Panc1 (cell line): Measurements from ENCODE around the gene OPRPN. TPM values are rescaled to one million over a fixed set of nuclear protein-coding genes. Genes with fewer than 3 reads are reported as not detected.

Source experiments
- ATAC-seq: fragments of 200-7000 bp; cut with Tn5 transposase; 2 replicates; pipeline ENCODE4 v1.9.1; 2020; ENCODE audit warnings: mild to moderate bottlenecking, moderate library complexity
- BruUV-seq: library from RNA; stranded (reverse); fragments of 400-500 nt; replicated peaks from 2 replicates; lab custom pipeline; 2021; lab: Mats Ljungman, UMichigan
- CTCF ChIA-PET: fragments of 300-600 bp; sonication (Branson Sonifier 250); formaldehyde crosslinking; loops from one replicate; lab custom pipeline; 2022; ENCODE audit warnings: antibody characterized with exemption; lab: Charles Lee
- POLR2A ChIA-PET: fragments of 300-600 bp; sonication (Branson Sonifier 250); formaldehyde crosslinking; loops from one replicate; lab custom pipeline; 2022; ENCODE audit warnings: antibody characterized with exemption; lab: Charles Lee
- DNase-seq: peaks from one replicate; pipeline ENCODE4 v3.0.0-alpha.2; 2010; ENCODE audit warnings: low read depth, low spot score
- H3K27ac ChIP-seq: 2 replicates; pipeline ENCODE4 v1.5.1; 2011; ENCODE audit warnings: mild to moderate bottlenecking, low read length, inconsistent platforms
- H3K27me3 ChIP-seq: fragments of 200-500 bp; sonication (Bioruptor generic); 2 replicates; pipeline ENCODE4 v1.6.0; 2014; ENCODE audit warnings: low read length, inconsistent platforms; ENCODE audit not compliant: control insufficient read depth, insufficient read depth
- H3K36me3 ChIP-seq: fragments of 200-500 bp; sonication (Bioruptor generic); 2 replicates; pipeline ENCODE4 v1.5.1; 2014; ENCODE audit warnings: inconsistent platforms, mild to moderate bottlenecking, low read length, moderate library complexity; ENCODE audit not compliant: control insufficient read depth, insufficient read depth
- H3K4me1 ChIP-seq: 2 replicates; pipeline ENCODE4 v1.5.1; 2011; ENCODE audit warnings: inconsistent platforms, mild to moderate bottlenecking, low read length, moderate library complexity; ENCODE audit not compliant: control insufficient read depth, insufficient read depth
- H3K4me3 ChIP-seq, 2 experiments: 2 replicates each; pipeline ENCODE4 v1.5.1; 2011 to 2012; ENCODE audit warnings: low read depth in 2 of 2, low read length in 2 of 2, mild to moderate bottlenecking in 2 of 2, inconsistent platforms in 1 of 2, moderate library complexity in 1 of 2
- H3K9me3 ChIP-seq: fragments of 200-500 bp; sonication (Bioruptor generic); 2 replicates; pipeline ENCODE4 v1.5.1; 2014; ENCODE audit warnings: low read depth, mild to moderate bottlenecking, inconsistent platforms, low read length, moderate library complexity; ENCODE audit not compliant: control insufficient read depth, insufficient read depth
- CTCF ChIP-seq: fragments of 450-650 bp; IDR thresholded peaks from 2 replicates; pipeline ENCODE4 v1.5.1; 2017; ENCODE audit warnings: mild to moderate bottlenecking
- POLR2AphosphoS5 ChIP-seq: IDR thresholded peaks from 2 replicates; pipeline ENCODE4 v1.6.1; 2012; ENCODE audit warnings: mild to moderate bottlenecking, low read depth, low read length, moderate library complexity
- REST ChIP-seq, 2 experiments: IDR thresholded peaks; 2 replicates each; pipeline ENCODE4 v1.6.1; 2011 to 2012; ENCODE audit warnings: low read depth in 2 of 2, control low read depth in 1 of 2, low read length in 1 of 2, mild to moderate bottlenecking in 1 of 2, moderate library complexity in 1 of 2; ENCODE audit not compliant: insufficient read depth in 1 of 2
- SIN3A ChIP-seq: IDR thresholded peaks from 2 replicates; pipeline ENCODE4 v1.6.1; 2012; ENCODE audit warnings: low read depth, mild to moderate bottlenecking, low read length, moderate library complexity, borderline replicate concordance; ENCODE audit not compliant: insufficient read depth
- TCF7L2 ChIP-seq: IDR thresholded peaks from 2 replicates; pipeline ENCODE4 v1.6.1; 2011; ENCODE audit warnings: mild to moderate bottlenecking, low read depth, low read length, inconsistent platforms
- in situ Hi-C: cut with HindIII; loops from 2 replicates; pipeline ENCODE4 v1.10.0; 2016; ENCODE audit warnings: low sequenced_read_pairs, low pct_unique_long_range_greater_than_20kb
- intact Hi-C: fragments of 100-400 bp; cut with micrococcal nuclease; formaldehyde crosslinking; loops from one replicate; pipeline ENCODE4 v1.10.0; 2022; ENCODE audit not compliant: unreplicated experiment
- total RNA-seq: library from RNA; stranded (reverse); gene quantifications from one replicate; pipeline ENCODE4 v1.2.1, GENCODE V29; 2021; ENCODE audit not compliant: unreplicated experiment

OPRPN gene
- total RNA-seq, 1 experiment from 2014 or later: not detected

- ChIA-PET CTCF (no interaction called here), POLR2A (no interaction called here)
- TF ChIP-seq REST (IDR thresholded peaks at IDR 0.05; ENCODE audit: insufficient read depth in 1 of 2, low read depth in 2 of 2, low read length in 1 of 2) (no peak), POLR2AphosphoS5 (no peak), CTCF (no peak), TCF7L2 (no peak), SIN3A (no peak)
- in situ Hi-C loops: no loop called here
- ATAC-seq (no peak), DNase-seq (no peak)
- H3K9me3 ChIP-seq: no peaks in the 10 kb centered on the region
- H3K4me1 ChIP-seq: no peaks in the 10 kb centered on the region
- no peak within 1 kb of the TSS for H3K4me3 ChIP-seq
- no peaks in the 10 kb centered on the region for H3K27me3 ChIP-seq
- no TSS peak for BruUV-seq
- intact Hi-C loops: no loop called here
- no peaks in the 10 kb centered on the region for H3K36me3 ChIP-seq
- H3K27ac ChIP-seq: no peak within 1 kb of the TSS
Observed at GRCh38 chr4:70382691-70383181, 15.0 kb upstream of the OPRPN start, which contains the start of gene SMR3B. Gene SMR3B, plus strand, starts transcription at chr4:70383131. Its CDS starts 1,380 bp downstream, at chr4:70384511.

GRCh38 chr4:70392057-70392776 is 5.5 kb upstream of the OPRPN start:
- no peaks in the 10 kb centered on the region for H3K4me1 ChIP-seq
- ATAC-seq: no peak
- CTCF ChIA-PET: no interaction called here

GRCh38 chr4:70399319-70399718 is 1.6 kb downstream of the OPRPN start:
- Histone ChIP-seq H3K36me3 (no peaks in the 10 kb centered on the region), H3K27me3 (no peaks in the 10 kb centered on the region), H3K4me3 (no peak overlapping the region), H3K9me3 (no peaks in the 10 kb centered on the region), H3K4me1 (no peaks in the 10 kb centered on the region), H3K27ac (no peak overlapping the region)
- no peak for TF ChIP-seq POLR2AphosphoS5
- no peak for TF ChIP-seq CTCF
- intact Hi-C loops (no loop called here), in situ Hi-C loops (no loop called here)
- POLR2A ChIA-PET: no interaction called here
- BruUV-seq: no TSS peak
- DNase-seq (no peak), ATAC-seq (no peak)
- CTCF ChIA-PET: no interaction called here

More at GRCh38 chr4:70392057-70392776, 5.5 kb upstream of the OPRPN start:
- Histone ChIP-seq H3K4me3 (no peak overlapping the region), H3K27me3 (no peaks in the 10 kb centered on the region), H3K9me3 (no peaks in the 10 kb centered on the region), H3K36me3 (no peaks in the 10 kb centered on the region), H3K27ac (no peak overlapping the region)
- DNase-seq: no peak
- no peak for TF ChIP-seq TCF7L2
- POLR2A ChIA-PET: no interaction called here
- BruUV-seq: no TSS peak
- in situ Hi-C loops (no loop called here), intact Hi-C loops (no loop called here)
